ENCODE results near the gene SCNN1A. TPM values are rescaled to one million over a fixed set of nuclear protein-coding genes. Genes with fewer than 3 reads are reported as not detected.

SCNN1A gene
- total RNA-seq, 1 donor from 2014 or later: 1.2 TPM

- no peak overlapping the region for H2AFZ ChIP-seq (replicated peaks)
- peaks cover 6% of the 10 kb centered on the region for H3K36me3 Mint-ChIP-seq
- H3K79me2 ChIP-seq (ENCODE audit: low read depth): peaks cover 77% of the 10 kb centered on the region
- no peak overlapping the region for H3K27ac ChIP-seq
- no peak overlapping the region for H3K9ac ChIP-seq
- no peaks in the 10 kb centered on the region for H3K27me3 ChIP-seq
- TF ChIP-seq, protein P1, sequence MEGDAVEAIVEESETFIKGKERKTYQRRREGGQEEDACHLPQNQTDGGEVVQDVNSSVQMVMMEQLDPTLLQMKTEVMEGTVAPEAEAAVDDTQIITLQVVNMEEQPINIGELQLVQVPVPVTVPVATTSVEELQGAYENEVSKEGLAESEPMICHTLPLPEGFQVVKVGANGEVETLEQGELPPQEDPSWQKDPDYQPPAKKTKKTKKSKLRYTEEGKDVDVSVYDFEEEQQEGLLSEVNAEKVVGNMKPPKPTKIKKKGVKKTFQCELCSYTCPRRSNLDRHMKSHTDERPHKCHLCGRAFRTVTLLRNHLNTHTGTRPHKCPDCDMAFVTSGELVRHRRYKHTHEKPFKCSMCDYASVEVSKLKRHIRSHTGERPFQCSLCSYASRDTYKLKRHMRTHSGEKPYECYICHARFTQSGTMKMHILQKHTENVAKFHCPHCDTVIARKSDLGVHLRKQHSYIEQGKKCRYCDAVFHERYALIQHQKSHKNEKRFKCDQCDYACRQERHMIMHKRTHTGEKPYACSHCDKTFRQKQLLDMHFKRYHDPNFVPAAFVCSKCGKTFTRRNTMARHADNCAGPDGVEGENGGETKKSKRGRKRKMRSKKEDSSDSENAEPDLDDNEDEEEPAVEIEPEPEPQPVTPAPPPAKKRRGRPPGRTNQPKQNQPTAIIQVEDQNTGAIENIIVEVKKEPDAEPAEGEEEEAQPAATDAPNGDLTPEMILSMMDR (IDR thresholded peaks at IDR 0.05): no peak
- TF ChIP-seq EZH2 (IDR thresholded peaks at IDR 0.05) (no peak), EZH2phosphoT487 (IDR thresholded peaks at IDR 0.05) (no peak)
- no peak overlapping the region for H3K4me3 Mint-ChIP-seq
- H3K27ac Mint-ChIP-seq: no peak overlapping the region
- H3K4me1 ChIP-seq: peaks cover 61% of the 10 kb centered on the region
- H3K36me3 ChIP-seq: no peaks in the 10 kb centered on the region
- no peaks in the 10 kb centered on the region for H3K9me3 Mint-ChIP-seq
- H3K9me3 ChIP-seq (ENCODE audit: low read depth): no peaks in the 10 kb centered on the region
- peaks cover 4% of the 10 kb centered on the region for H4K20me1 ChIP-seq (ENCODE audit: low read depth)
- peaks cover 40% of the 10 kb centered on the region for H3K4me1 Mint-ChIP-seq
- peaks cover 51% of the 10 kb centered on the region for H3F3A ChIP-seq (ENCODE audit: low read depth)
- H3K4me3 ChIP-seq: no peak overlapping the region
- H3K4me2 ChIP-seq: peak overlapping the region; percentile 40
- DNase-seq (ENCODE audit: low spot score): no peak
- H3K27me3 Mint-ChIP-seq (ENCODE audit: insufficient read depth, low read depth): peaks cover 2% of the 10 kb centered on the region
Measured at GRCh38 chr12:6337958-6338433, 37.4 kb downstream of the SCNN1A start.

- Histone ChIP-seq H3K4me1 (peaks cover 53% of the 10 kb centered on the region), H3K9me3 (ENCODE audit: low read depth) (no peaks in the 10 kb centered on the region), H3K79me2 (ENCODE audit: low read depth) (peaks cover 76% of the 10 kb centered on the region), H4K20me1 (ENCODE audit: low read depth) (peaks cover 4% of the 10 kb centered on the region), H3K4me3 (peak overlapping the region; percentile 37), H3K36me3 (no peaks in the 10 kb centered on the region), H3K9ac (no peak overlapping the region), H3K4me2 (peak overlapping the region; percentile 74), H3F3A (ENCODE audit: low read depth) (peaks cover 44% of the 10 kb centered on the region), H2AFZ (replicated peaks) (no peak overlapping the region), H3K27me3 (no peaks in the 10 kb centered on the region), H3K27ac (peak overlapping the region; percentile 92)
- Mint-ChIP-seq H3K4me3 (no peak overlapping the region), H3K9me3 (no peaks in the 10 kb centered on the region), H3K27me3 (ENCODE audit: insufficient read depth, low read depth) (peaks cover 2% of the 10 kb centered on the region), H3K36me3 (peaks cover 12% of the 10 kb centered on the region), H3K27ac (no peak overlapping the region), H3K4me1 (peaks cover 32% of the 10 kb centered on the region)
- TF ChIP-seq, protein P1 (IDR thresholded peaks at IDR 0.05): no peak
- TF ChIP-seq EZH2 (IDR thresholded peaks at IDR 0.05): no peak
- DNase-seq (ENCODE audit: low spot score): no peak
Measured at GRCh38 chr12:6336889-6337853, 38.2 kb downstream of the SCNN1A start.

DNA sequence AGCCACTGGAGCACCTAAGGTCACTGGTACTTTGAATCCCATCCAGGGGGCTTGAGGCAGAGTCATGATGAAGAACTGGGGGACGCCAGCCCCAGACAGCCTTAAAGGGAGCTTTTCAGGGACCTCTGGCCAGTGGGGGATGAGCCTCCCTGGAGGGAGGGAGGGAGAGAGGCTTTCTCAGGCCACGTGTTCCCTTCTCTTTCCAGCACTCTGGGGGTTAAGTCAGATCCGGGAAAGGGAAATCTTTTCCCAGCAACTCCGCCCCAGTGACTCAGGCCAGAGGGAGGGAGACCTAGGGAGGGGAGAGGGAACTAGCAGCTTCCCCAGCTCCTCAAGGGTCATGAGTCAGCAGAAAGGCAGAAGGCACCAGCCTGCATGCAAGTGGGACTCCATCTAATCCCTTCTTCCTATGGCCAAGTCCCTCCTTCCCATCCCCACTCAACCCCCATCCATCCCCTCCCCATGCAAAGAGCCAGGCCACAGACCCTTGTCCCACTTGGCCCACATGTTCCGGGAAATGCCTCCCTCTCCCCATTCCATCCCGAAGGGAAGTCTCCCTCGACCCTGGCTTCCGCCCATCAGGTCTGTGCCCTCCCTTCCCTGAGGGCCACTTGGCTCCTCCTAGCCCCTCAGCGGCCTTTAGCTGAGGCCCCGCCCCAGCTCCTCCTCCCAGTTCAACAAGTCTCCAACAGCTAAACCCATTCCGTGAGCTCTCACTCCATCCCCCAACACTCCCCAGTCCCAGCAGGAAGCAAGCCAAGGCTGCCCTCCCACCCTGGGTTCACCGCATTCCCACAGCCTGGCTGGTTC is 39.1 kb downstream of the SCNN1A start:
- Histone ChIP-seq H3K27me3 (no peaks in the 10 kb centered on the region), H3K27ac (peak overlapping the region; percentile 92), H3K4me2 (peak overlapping the region; percentile 74), H2AFZ (replicated peaks) (peak overlapping the region; percentile 17), H3K4me3 (peak overlapping the region; percentile 37), H3K9me3 (ENCODE audit: low read depth) (no peaks in the 10 kb centered on the region), H3K4me1 (peaks cover 52% of the 10 kb centered on the region), H3K9ac (no peak overlapping the region), H3F3A (ENCODE audit: low read depth) (peaks cover 38% of the 10 kb centered on the region), H4K20me1 (ENCODE audit: low read depth) (peaks cover 4% of the 10 kb centered on the region), H3K36me3 (no peaks in the 10 kb centered on the region), H3K79me2 (ENCODE audit: low read depth) (peaks cover 67% of the 10 kb centered on the region)
- Mint-ChIP-seq H3K4me1 (peaks cover 29% of the 10 kb centered on the region), H3K27ac (no peak overlapping the region), H3K27me3 (ENCODE audit: insufficient read depth, low read depth) (peaks cover 2% of the 10 kb centered on the region), H3K4me3 (no peak overlapping the region), H3K9me3 (no peaks in the 10 kb centered on the region), H3K36me3 (peaks cover 14% of the 10 kb centered on the region)
- no peak for TF ChIP-seq EZH2phosphoT487 (IDR thresholded peaks at IDR 0.05)
- peak; percentile 96 for DNase-seq (ENCODE audit: low spot score)
